GM18508 (cell line): ENCODE measurements around the gene IFNAR1.

Experiments
- ATAC-seq: cut with Tn5 transposase; IDR thresholded peaks from one replicate; pipeline ENCODE4 v1.9.1; 2021; ENCODE audit warnings: moderate number of reproducible peaks; ENCODE audit not compliant: insufficient read depth, unreplicated experiment

The IFNAR1 gene

GRCh38 chr21:33396436-33396835, 71.7 kb downstream of the IFNAR1 start:
- ATAC-seq: no peak

DNA sequence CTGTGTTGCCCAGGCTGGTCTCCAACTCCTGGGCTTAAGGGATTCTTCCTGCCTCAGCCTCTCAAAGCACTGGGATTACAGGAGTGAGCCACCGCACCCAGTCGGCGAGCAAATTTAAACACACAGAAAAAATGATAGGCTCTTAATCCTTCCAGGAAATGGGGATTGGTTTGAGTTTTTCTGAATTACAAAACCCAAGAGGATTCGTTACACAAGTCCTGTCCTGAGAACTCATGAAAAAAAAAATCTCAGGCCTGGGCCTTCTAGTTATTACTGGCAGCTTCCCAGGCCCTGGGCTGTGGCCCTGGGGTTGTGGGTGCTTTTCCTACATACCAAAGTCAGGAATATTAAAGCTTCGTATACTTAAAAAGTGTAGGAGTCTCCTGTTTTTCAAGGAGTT, 72.2 kb downstream of the IFNAR1 start:
- ATAC-seq: no peak

GRCh38 chr21:33397717-33398116, 72.9 kb downstream of the IFNAR1 start:
- ATAC-seq: no peak

DNA sequence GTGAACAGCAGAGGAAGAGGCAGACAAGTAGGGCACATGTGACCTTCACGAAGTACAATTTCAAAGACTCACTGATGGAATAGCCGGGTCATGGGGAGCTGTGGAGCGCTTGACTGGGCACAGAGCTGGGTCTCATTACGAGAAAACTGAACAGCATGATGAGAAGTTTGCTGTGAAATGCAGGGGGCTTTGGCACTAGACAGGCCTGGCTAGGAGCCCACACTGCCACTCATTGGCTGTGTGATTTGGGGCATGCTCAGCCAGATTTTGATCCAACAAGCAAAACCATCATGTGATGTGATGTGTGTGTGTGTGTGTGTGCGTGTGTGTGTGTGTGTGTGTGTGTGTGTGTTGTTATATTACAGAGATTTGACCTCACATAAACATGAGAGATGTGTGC, 73.6 kb downstream of the IFNAR1 start:
- ATAC-seq: no peak

DNA sequence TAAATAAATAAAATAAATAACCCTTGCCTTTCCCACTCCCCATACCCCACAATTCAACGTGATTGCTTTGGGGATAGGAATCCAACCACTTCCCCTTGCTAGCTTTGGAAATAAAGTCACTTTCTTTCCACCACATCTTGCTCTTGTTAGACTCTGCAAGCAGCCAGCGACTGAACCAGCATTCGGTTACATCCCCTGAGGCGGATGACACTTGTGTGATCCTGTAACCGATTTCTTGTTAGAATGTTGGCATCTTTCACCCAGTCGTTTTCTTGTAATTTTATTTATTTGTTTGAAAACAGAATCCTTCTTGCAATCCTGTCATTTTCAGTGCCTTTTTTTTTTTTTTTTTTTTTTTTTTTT, 76.8 kb downstream of the IFNAR1 start:
- no peak for ATAC-seq

GRCh38 chr21:33402001-33402979, 77.5 kb downstream of the IFNAR1 start:
- no peak for ATAC-seq

- no peak for ATAC-seq
Observed at GRCh38 chr21:33403128-33403785, 78.5 kb downstream of the IFNAR1 start, which contains the start of gene IFNGR2. IFNGR2 (plus strand) TSS chr21:33403413; CDS start chr21:33403544, 131 bp downstream.

GRCh38 chr21:33403786-33404585, 79.2 kb downstream of the IFNAR1 start:
- ATAC-seq: no peak

DNA sequence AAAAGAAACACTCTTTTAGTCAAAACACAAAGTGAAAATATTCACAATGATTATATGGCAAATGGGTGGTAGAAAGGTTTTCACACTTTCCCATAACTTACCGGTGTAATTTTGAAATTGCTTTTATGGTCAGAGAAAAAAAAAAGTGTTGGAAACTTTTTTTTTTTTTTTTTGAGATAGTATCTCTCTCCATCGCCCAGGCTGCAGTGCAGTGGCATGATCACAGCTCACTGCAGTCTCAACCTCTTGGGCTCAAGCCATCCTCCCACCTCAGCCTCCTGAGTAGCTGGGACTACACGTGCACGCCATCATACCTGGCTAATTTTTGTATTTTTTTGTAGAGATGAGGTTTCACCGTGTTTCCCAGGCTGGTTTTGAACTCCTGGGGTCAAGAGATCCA, 81.7 kb downstream of the IFNAR1 start:
- ATAC-seq: no peak
